HG02610 (cell line): ENCODE data around the gene NLRP4.

ENCODE experiments used
- ATAC-seq: cut with Tn5 transposase; IDR thresholded peaks from one replicate; pipeline ENCODE4 v1.9.1; 2021; ENCODE audit warnings: mild to moderate bottlenecking, moderate library complexity; ENCODE audit not compliant: unreplicated experiment

The NLRP4 gene

GRCh38 chr19:55836340-55836739 is at the start of gene NLRP4:
Gene NLRP4, plus strand, starts transcription at chr19:55836540. Its CDS starts 15,541 bp downstream, at chr19:55852081.
- ATAC-seq: no peak

GRCh38 chr19:55795021-55795420 is 41.3 kb upstream of the NLRP4 start:
- ATAC-seq: no peak

GRCh38 chr19:55801416-55801815 is 34.9 kb upstream of the NLRP4 start:
- ATAC-seq: no peak

GRCh38 chr19:55802281-55802680 is 34.1 kb upstream of the NLRP4 start:
- ATAC-seq: no peak

- ATAC-seq: no peak
These were observed 26.8 kb upstream of the NLRP4 start for GRCh38 chr19:55809381-55810058.

GRCh38 chr19:55811340-55811739 is 25.0 kb upstream of the NLRP4 start:
- ATAC-seq: no peak

- no peak for ATAC-seq
These were observed 23.9 kb upstream of the NLRP4 start for GRCh38 chr19:55812449-55812848.

- no peak for ATAC-seq
These were observed 22.4 kb upstream of the NLRP4 start for GRCh38 chr19:55813906-55814305.

GRCh38 chr19:55820037-55820436 is 16.3 kb upstream of the NLRP4 start:
- ATAC-seq: no peak

GRCh38 chr19:55830656-55831055 is 5.7 kb upstream of the NLRP4 start:
- no peak for ATAC-seq

GRCh38 chr19:55831846-55832245 is 4.5 kb upstream of the NLRP4 start, which contains the start of gene NLRP11:
Gene NLRP11, minus strand, starts transcription at chr19:55831999. Its CDS starts 13,825 bp downstream, at chr19:55818174.
- no peak for ATAC-seq

GRCh38 chr19:55832676-55833075 is 3.7 kb upstream of the NLRP4 start:
- no peak for ATAC-seq

- no peak for ATAC-seq
These were observed 1.9 kb downstream of the NLRP4 start for GRCh38 chr19:55838251-55838650.

- ATAC-seq: no peak
These were observed 2.6 kb downstream of the NLRP4 start for GRCh38 chr19:55838906-55839305.

GRCh38 chr19:55855160-55855559 is 18.8 kb downstream of the NLRP4 start:
- no peak for ATAC-seq

- no peak for ATAC-seq
These were observed 20.8 kb downstream of the NLRP4 start for GRCh38 chr19:55857149-55857548.

- no peak for ATAC-seq
These were observed 21.6 kb downstream of the NLRP4 start for GRCh38 chr19:55857974-55858373.

GRCh38 chr19:55858401-55858800 is 22.1 kb downstream of the NLRP4 start:
- no peak for ATAC-seq

GRCh38 chr19:55858969-55859368 is 22.6 kb downstream of the NLRP4 start:
- ATAC-seq: no peak

- no peak for ATAC-seq
These were observed 30.2 kb downstream of the NLRP4 start for GRCh38 chr19:55866521-55866920.

GRCh38 chr19:55867101-55867500 is 30.8 kb downstream of the NLRP4 start:
- ATAC-seq: no peak

- ATAC-seq: no peak
These were observed 34.4 kb downstream of the NLRP4 start for GRCh38 chr19:55870736-55871135.

GRCh38 chr19:55877211-55877610 is 40.9 kb downstream of the NLRP4 start:
- ATAC-seq: no peak
